H54 (cell line): ENCODE measurements around the gene RSPH10B.
"Not testable (repeated sequence)": the region's sequence is repeated elsewhere in the genome, so short reads cannot be mapped to it uniquely, and the experiment has no call there.

ENCODE experiments used
- DNase-seq: peaks from one replicate; pipeline ENCODE4 v3.0.0; 2011; ENCODE audit warnings: low spot score, mixed read lengths; ENCODE audit not compliant: insufficient read length
- FAIRE-seq: peaks from 3 replicates; lab custom pipeline; 2011; peaks lifted over from hg19 to GRCh38; lab: Jason Lieb, UNC
- POLR2A ChIP-seq: IDR thresholded peaks from 2 replicates; pipeline ENCODE4 v1.6.1; 2011; ENCODE audit warnings: low read depth, mild to moderate bottlenecking, low read length

Gene RSPH10B

GRCh38 chr7:5970347-5970911 lies at the start of gene RSPH10B:
Gene RSPH10B (minus strand): TSS chr7:5970689. CDS start chr7:5967116, 3,573 bp downstream.
- not testable (repeated sequence) for DNase-seq, FAIRE-seq

GRCh38 chr7:6016653-6016966 lies 46.1 kb upstream of the RSPH10B start:
- FAIRE-seq (no peak), DNase-seq (no peak)
- no peak for TF ChIP-seq POLR2A

- FAIRE-seq: no peak
- TF ChIP-seq POLR2A: no peak
- DNase-seq: no peak
These were observed 45.6 kb upstream of the RSPH10B start for GRCh38 chr7:6015917-6016652.

- no peak for DNase-seq
These were observed 42.0 kb upstream of the RSPH10B start for GRCh38 chr7:6012355-6013104.

GRCh38 chr7:6011541-6011940 lies 41.1 kb upstream of the RSPH10B start:
- TF ChIP-seq POLR2A: no peak
- FAIRE-seq (no peak), DNase-seq (no peak)

More at GRCh38 chr7:6012355-6013104, 42.0 kb upstream of the RSPH10B start:
- FAIRE-seq: no peak
- no peak for TF ChIP-seq POLR2A

GRCh38 chr7:6010370-6010769 lies 39.9 kb upstream of the RSPH10B start:
- not testable (repeated sequence) for FAIRE-seq, DNase-seq

- FAIRE-seq (peak; percentile 87), DNase-seq (peak; percentile 97)
- TF ChIP-seq POLR2A: peak; percentile 88
These were observed 38.5 kb upstream of the RSPH10B start, which contains the start of the genes AIMP2 and PMS2 for GRCh38 chr7:6008668-6009611. Gene AIMP2 (plus strand): TSS chr7:6009272. CDS start chr7:6009364, 92 bp downstream. Gene PMS2 (minus strand): TSS chr7:6009049. CDS start chr7:6009019, 30 bp downstream.

- not testable (repeated sequence) for DNase-seq, FAIRE-seq
These were observed 37.5 kb upstream of the RSPH10B start for GRCh38 chr7:6007835-6008590.

GRCh38 chr7:6007386-6007785 lies 36.9 kb upstream of the RSPH10B start:
- no peak for FAIRE-seq
- no peak for DNase-seq
- no peak for TF ChIP-seq POLR2A

GRCh38 chr7:5997210-5997808 lies 26.8 kb upstream of the RSPH10B start:
- TF ChIP-seq POLR2A: no peak
- FAIRE-seq: no peak
- peak; percentile 47 for DNase-seq

GRCh38 chr7:5987061-5987460 lies 16.6 kb upstream of the RSPH10B start:
- FAIRE-seq, DNase-seq: not testable (repeated sequence)

- not testable (repeated sequence) for DNase-seq, FAIRE-seq
These were observed 9.3 kb upstream of the RSPH10B start for GRCh38 chr7:5979680-5980314.

GRCh38 chr7:5973580-5973979 lies 3.1 kb upstream of the RSPH10B start:
- not testable (repeated sequence) for FAIRE-seq, DNase-seq

GRCh38 chr7:5963810-5964209 lies 6.7 kb downstream of the RSPH10B start:
- not testable (repeated sequence) for FAIRE-seq, DNase-seq

- not testable (repeated sequence) for FAIRE-seq, DNase-seq
These were observed 7.3 kb downstream of the RSPH10B start for GRCh38 chr7:5963205-5963604.

GRCh38 chr7:5934945-5935450 lies 35.5 kb downstream of the RSPH10B start:
- DNase-seq, FAIRE-seq: not testable (repeated sequence)
